CD4-positive, alpha-beta T cell (primary cell): ENCODE data around the gene MIEN1. TPM values are rescaled to one million over a fixed set of nuclear protein-coding genes. Genes with fewer than 3 reads are reported as not detected.

Source experiments
- ATAC-seq: fragments of 200-7000 bp; cut with Tn5 transposase; one replicate; pipeline ENCODE4 v1.10.0; 2022; ENCODE audit warnings: mild to moderate bottlenecking; ENCODE audit not compliant: poor library complexity
- CTCF ChIA-PET: fragments of 350-600 bp; sonication (Branson Sonifier 250); formaldehyde crosslinking; loops from one replicate; lab custom pipeline; 2021; ENCODE audit warnings: antibody characterized with exemption, inconsistent platforms; lab: Charles Lee
- POLR2A ChIA-PET: fragments of 350-600 bp; sonication (Branson Sonifier 250); formaldehyde crosslinking; loops from one replicate; lab custom pipeline; 2021; ENCODE audit warnings: antibody characterized with exemption, inconsistent platforms; lab: Charles Lee
- DNase-seq, 14 experiments: peaks; one replicate each; pipeline ENCODE4 v3.0.0-alpha.2; 2013 to 2020; ENCODE audit warnings: mixed read lengths in 2 of 14
- H3K27ac ChIP-seq, 2 donors: one replicate each; pipeline versions ENCODE4 v1.5.1 to v1.7.0; 2013; ENCODE audit warnings: low read length in 2 of 2, low read depth in 1 of 2, mild to moderate bottlenecking in 1 of 2
- H3K27me3 ChIP-seq, 2 experiments: 1 replicate in 1 of 2; 2 replicates in 1 of 2; pipeline versions ENCODE4 v1.6.1 to v1.7.0; 2013; ENCODE audit warnings: low read length in 2 of 2, control low read depth in 1 of 2, mild to moderate bottlenecking in 1 of 2, moderate library complexity in 1 of 2; ENCODE audit not compliant: insufficient read depth in 2 of 2, control insufficient read depth in 1 of 2
- H3K36me3 ChIP-seq: one replicate; pipeline ENCODE4 v1.6.1; 2013; ENCODE audit warnings: low read length, control low read depth; ENCODE audit not compliant: insufficient read depth
- H3K4me1 ChIP-seq: one replicate; pipeline ENCODE4 v1.6.1; 2013; ENCODE audit warnings: low read length, control low read depth; ENCODE audit not compliant: insufficient read depth
- H3K4me3 ChIP-seq: one replicate; pipeline ENCODE4 v1.5.1; 2013; ENCODE audit warnings: mild to moderate bottlenecking, low read length, moderate library complexity
- H3K9me3 ChIP-seq, 2 experiments: 1 replicate in 1 of 2; 2 replicates in 1 of 2; pipeline versions ENCODE4 v1.6.1 to v1.7.0; 2013; ENCODE audit warnings: low read length in 2 of 2, mild to moderate bottlenecking in 2 of 2, control low read depth in 1 of 2, moderate library complexity in 1 of 2; ENCODE audit not compliant: control insufficient read depth in 1 of 2, insufficient read depth in 1 of 2
- H3K27ac Mint-ChIP-seq: one replicate; pipeline ENCODE4 v1.8.0; 2020; ENCODE audit warnings: mixed read lengths
- H3K27me3 Mint-ChIP-seq: one replicate; pipeline ENCODE4 v1.8.0; 2021; ENCODE audit warnings: mixed read lengths
- H3K36me3 Mint-ChIP-seq: one replicate; pipeline ENCODE4 v1.8.0; 2021; ENCODE audit warnings: low read depth, mixed read lengths
- H3K4me1 Mint-ChIP-seq: one replicate; pipeline ENCODE4 v1.8.0; 2021; ENCODE audit warnings: low read depth, mixed read lengths
- H3K4me3 Mint-ChIP-seq: one replicate; pipeline ENCODE4 v1.8.0; 2020; ENCODE audit warnings: mild to moderate bottlenecking, mixed read lengths
- H3K9me3 Mint-ChIP-seq: one replicate; pipeline ENCODE4 v1.8.0; 2020; ENCODE audit warnings: mixed read lengths
- CTCF ChIP-seq: fragments of 200-600 bp; IDR thresholded peaks from one replicate; pipeline ENCODE4 v1.8.0; 2022; ENCODE audit warnings: antibody characterized with exemption, mild to moderate bottlenecking
- intact Hi-C, 2 experiments: fragments of 100-400 bp; cut with DNase I in 1 of 2; cut with micrococcal nuclease in 1 of 2; formaldehyde crosslinking; loops; one replicate each; pipeline versions ENCODE4 v1.15.1 to v1.9.0; 2023 to 2025; cut with DNase I, micrococcal nuclease
- total RNA-seq, 174 experiments: library from RNA in 2 of 174; stranded (reverse) in 2 of 174; gene quantifications; one replicate each; pipeline ENCODE4 v1.2.3 and lab custom pipeline; 2021 to 2026

The MIEN1 gene
- total RNA-seq, 2 experiments from 2014 or later = 31.5 to 32.3 TPM

- Mint-ChIP-seq H3K9me3 (no peaks in the 10 kb centered on the region), H3K4me1 (peaks cover 3% of the 10 kb centered on the region), H3K27me3 (peaks cover 16% of the 10 kb centered on the region), H3K4me3 (no peak overlapping the region), H3K27ac (no peak overlapping the region), H3K36me3 (peaks cover 7% of the 10 kb centered on the region)
- intact Hi-C loops = no loop called here
- Histone ChIP-seq H3K9me3 (no peaks in the 10 kb centered on the region), H3K4me3 (no peak overlapping the region), H3K27me3 (peaks cover 8 to 10% of the 10 kb centered on the region in 2 experiments), H3K36me3 (peaks cover 2% of the 10 kb centered on the region), H3K4me1 (no peaks in the 10 kb centered on the region), H3K27ac (no peak overlapping the region)
- CTCF ChIA-PET = interaction anchor here (1.5 kb wide), 1 partner anchor 73 kb away, joined by 4 read pairs; no protein-coding TSS in a partner anchor
- DNase-seq = no peak
- POLR2A ChIA-PET = no interaction called here
- no peak for ATAC-seq
- TF ChIP-seq CTCF = no peak
Observed at GRCh38 chr17:39694593-39694992, 35.7 kb downstream of the MIEN1 start.

GRCh38 chr17:39688945-39689344, 41.4 kb downstream of the MIEN1 start:
- Histone ChIP-seq H3K36me3 (peaks cover 15% of the 10 kb centered on the region), H3K27ac (no peak overlapping the region), H3K9me3 (no peaks in the 10 kb centered on the region), H3K4me1 (peaks cover 19% of the 10 kb centered on the region), H3K4me3 (peak overlapping the region; percentile 74), H3K27me3 (no peaks in the 10 kb centered on the region)
- Mint-ChIP-seq H3K4me3 (peak overlapping the region; percentile 100), H3K27ac (peak overlapping the region; percentile 98), H3K9me3 (no peaks in the 10 kb centered on the region), H3K36me3 (peaks cover 41% of the 10 kb centered on the region), H3K27me3 (no peaks in the 10 kb centered on the region), H3K4me1 (peaks cover 31% of the 10 kb centered on the region)
- no peak for ATAC-seq
- DNase-seq = no peak
- intact Hi-C loops = loop anchor here in 1 of 2 experiments (1.0 to 5.0 kb wide), 2 partner anchors 41 to 52 kb away; partner anchors contain the start of genes MIEN1 and STARD3
- ChIA-PET POLR2A (interaction anchor here (0.7 to 2.1 kb wide), 3 partner anchors 34 to 266 kb away, joined by 3 to 19 read pairs (median 4); partner anchors contain the start of gene MIEN1), CTCF (interaction anchor here (0.5 to 2.5 kb wide), 5 partner anchors 9 to 85 kb away, joined by 4 to 10 read pairs (median 5); no protein-coding TSS in a partner anchor)
- TF ChIP-seq CTCF = no peak

GRCh38 chr17:39688475-39688835, 41.9 kb downstream of the MIEN1 start:
- intact Hi-C loops = loop anchor here in 1 of 2 experiments (1.0 to 5.0 kb wide), 2 partner anchors 42 to 51 kb away; partner anchors contain the start of genes MIEN1 and STARD3
- CTCF ChIA-PET = interaction anchor here (0.5 to 2.5 kb wide), 9 partner anchors 9 to 86 kb away, joined by 3 to 10 read pairs (median 4); partner anchors contain the start of genes MIEN1, PNMT and TCAP
- H3K4me3 ChIP-seq = peak overlapping the region; percentile 74

More at GRCh38 chr17:39688475-39688835, 41.9 kb downstream of the MIEN1 start:
- H3K27ac ChIP-seq = peak overlapping the region; percentile 83
- H3K27me3 ChIP-seq = no peaks in the 10 kb centered on the region
- Mint-ChIP-seq H3K4me1 (peaks cover 31% of the 10 kb centered on the region), H3K9me3 (no peaks in the 10 kb centered on the region), H3K36me3 (peaks cover 44% of the 10 kb centered on the region), H3K27ac (peak overlapping the region; percentile 98), H3K27me3 (no peaks in the 10 kb centered on the region), H3K4me3 (peak overlapping the region; percentile 100)
- TF ChIP-seq CTCF = no peak
- no peaks in the 10 kb centered on the region for H3K9me3 ChIP-seq
- DNase-seq (no peak), ATAC-seq (no peak)
- POLR2A ChIA-PET = interaction anchor here (0.6 to 2.1 kb wide), 14 partner anchors 11 to 489 kb away, joined by 3 to 23 read pairs (median 4); partner anchors contain the start of genes MIEN1, PNMT and RPL19
- peaks cover 19% of the 10 kb centered on the region for H3K4me1 ChIP-seq
- H3K36me3 ChIP-seq = peaks cover 18% of the 10 kb centered on the region
